Kidney epithelial cell (primary cell): ENCODE measurements around the gene RAI1. TPM values are rescaled to one million over a fixed set of nuclear protein-coding genes. Genes with fewer than 3 reads are reported as not detected.

Experiments used
- DNase-seq: peaks from one replicate; pipeline ENCODE4 v3.0.0-alpha.2; 2010; ENCODE audit warnings: low read depth
- H3K27me3 ChIP-seq: 2 replicates; pipeline ENCODE4 v1.6.0; 2011; ENCODE audit warnings: low read length; ENCODE audit not compliant: control insufficient read depth, insufficient read depth
- H3K36me3 ChIP-seq: 2 replicates; pipeline ENCODE4 v1.5.1; 2011; ENCODE audit warnings: low read length; ENCODE audit not compliant: control insufficient read depth, insufficient read depth
- H3K4me3 ChIP-seq: 2 replicates; pipeline ENCODE4 v1.5.1; 2011; ENCODE audit warnings: low read depth, mild to moderate bottlenecking, control low read depth, low read length
- total RNA-seq: library from RNA; depleted of rRNA; stranded (reverse); fragments of >200 nt; gene quantifications from 2 replicates; pipeline ENCODE4 v1.2.3, GENCODE V29; 2015
- TF ChIP-seq, protein P1 (sequence below): IDR thresholded peaks from 2 replicates; pipeline ENCODE4 v1.5.1; 2011; ENCODE audit warnings: mild to moderate bottlenecking, moderate library complexity, low read length, control low read depth, inconsistent platforms; ENCODE audit not compliant: insufficient read depth, poor library complexity, severe bottlenecking

The RAI1 gene
- total RNA-seq, 1 donor from 2014 or later: 31.3 TPM

DNA sequence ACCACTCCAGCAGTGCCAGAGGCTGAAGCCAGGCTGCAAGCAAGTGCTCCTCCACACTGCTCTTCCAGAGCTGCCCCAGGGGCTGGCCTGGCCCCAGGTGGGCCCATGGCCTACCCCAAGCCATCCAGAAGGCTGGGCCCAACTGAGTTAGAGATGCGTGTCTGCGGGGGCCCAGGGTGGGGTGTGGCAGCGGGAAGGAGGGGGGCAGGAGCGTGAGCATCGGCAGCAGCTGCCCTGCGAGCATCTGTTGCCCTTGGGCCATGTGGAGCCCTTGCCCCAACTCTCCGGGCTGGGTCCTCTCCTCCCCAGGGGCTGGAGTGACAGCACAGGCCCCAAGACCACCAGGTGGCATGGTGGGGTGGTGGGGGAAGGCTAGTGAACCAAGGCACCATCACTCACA, 162.8 kb downstream of the RAI1 start:
- DNase-seq: no peak
- no peaks in the 10 kb centered on the region for H3K36me3 ChIP-seq
- no peaks in the 10 kb centered on the region for H3K27me3 ChIP-seq
- no peak overlapping the region for H3K4me3 ChIP-seq
- TF ChIP-seq, protein P1, sequence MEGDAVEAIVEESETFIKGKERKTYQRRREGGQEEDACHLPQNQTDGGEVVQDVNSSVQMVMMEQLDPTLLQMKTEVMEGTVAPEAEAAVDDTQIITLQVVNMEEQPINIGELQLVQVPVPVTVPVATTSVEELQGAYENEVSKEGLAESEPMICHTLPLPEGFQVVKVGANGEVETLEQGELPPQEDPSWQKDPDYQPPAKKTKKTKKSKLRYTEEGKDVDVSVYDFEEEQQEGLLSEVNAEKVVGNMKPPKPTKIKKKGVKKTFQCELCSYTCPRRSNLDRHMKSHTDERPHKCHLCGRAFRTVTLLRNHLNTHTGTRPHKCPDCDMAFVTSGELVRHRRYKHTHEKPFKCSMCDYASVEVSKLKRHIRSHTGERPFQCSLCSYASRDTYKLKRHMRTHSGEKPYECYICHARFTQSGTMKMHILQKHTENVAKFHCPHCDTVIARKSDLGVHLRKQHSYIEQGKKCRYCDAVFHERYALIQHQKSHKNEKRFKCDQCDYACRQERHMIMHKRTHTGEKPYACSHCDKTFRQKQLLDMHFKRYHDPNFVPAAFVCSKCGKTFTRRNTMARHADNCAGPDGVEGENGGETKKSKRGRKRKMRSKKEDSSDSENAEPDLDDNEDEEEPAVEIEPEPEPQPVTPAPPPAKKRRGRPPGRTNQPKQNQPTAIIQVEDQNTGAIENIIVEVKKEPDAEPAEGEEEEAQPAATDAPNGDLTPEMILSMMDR: no peak

DNA sequence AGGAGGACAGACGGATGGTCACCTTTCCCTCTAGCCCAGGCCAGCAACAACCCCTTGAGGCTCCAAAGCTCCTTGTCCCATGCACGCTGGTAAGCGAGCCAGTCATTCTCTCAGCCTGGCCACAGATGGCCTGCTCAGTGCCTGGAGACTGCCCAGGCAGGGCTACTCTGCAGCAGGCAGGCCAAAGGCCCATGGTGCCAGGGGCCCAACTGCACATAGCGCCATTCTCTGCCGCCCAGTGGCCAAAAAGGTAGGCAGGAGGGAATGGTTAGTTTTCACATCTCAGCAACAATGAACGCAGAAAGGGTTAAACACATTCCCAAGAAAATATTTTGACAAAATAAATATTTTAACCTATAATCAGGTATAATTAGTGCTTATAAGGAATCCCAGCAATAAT, 163.2 kb downstream of the RAI1 start:
- H3K36me3 ChIP-seq: no peaks in the 10 kb centered on the region
- TF ChIP-seq, protein P1: no peak
- DNase-seq: no peak
- H3K4me3 ChIP-seq: no peak overlapping the region
- no peaks in the 10 kb centered on the region for H3K27me3 ChIP-seq

DNA sequence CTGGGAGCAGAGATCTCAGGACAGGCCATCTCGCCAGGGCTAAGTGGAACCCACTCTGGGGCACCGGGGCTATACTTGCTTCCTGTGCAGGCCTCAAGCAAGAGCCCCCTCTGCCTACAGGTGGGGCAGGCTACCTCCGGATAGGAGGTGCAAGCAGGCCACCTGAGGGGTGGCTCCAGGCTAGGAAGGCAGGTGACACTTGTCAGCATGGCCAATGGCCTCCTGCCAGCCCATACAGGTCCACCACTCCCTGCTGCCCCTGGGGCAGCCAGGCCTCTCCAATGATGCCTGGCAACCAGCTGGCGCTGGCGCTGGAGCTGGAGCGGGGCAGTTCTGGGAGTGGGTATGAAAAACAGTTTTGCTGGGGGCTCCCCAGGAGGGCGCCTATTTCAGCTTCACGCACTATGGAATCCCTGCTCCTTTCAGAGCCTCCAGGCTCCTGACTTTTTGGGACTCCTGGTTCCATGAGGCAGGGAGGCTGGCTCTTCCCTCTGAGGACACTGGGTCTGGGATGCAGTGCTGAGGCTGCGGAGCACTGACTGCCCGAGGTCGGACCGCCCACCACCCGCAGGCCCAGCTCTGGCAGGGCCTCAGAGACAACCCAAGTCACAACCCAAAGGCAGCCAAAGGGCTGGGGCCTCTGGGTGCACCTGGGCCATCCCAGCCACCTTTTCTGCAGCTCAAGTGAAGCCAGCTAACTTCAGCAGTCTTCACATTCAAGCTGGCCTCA, 164.0 kb downstream of the RAI1 start:
- TF ChIP-seq, protein P1: no peak
- H3K36me3 ChIP-seq: no peaks in the 10 kb centered on the region
- no peaks in the 10 kb centered on the region for H3K27me3 ChIP-seq
- H3K4me3 ChIP-seq: no peak overlapping the region
- no peak for DNase-seq

DNA sequence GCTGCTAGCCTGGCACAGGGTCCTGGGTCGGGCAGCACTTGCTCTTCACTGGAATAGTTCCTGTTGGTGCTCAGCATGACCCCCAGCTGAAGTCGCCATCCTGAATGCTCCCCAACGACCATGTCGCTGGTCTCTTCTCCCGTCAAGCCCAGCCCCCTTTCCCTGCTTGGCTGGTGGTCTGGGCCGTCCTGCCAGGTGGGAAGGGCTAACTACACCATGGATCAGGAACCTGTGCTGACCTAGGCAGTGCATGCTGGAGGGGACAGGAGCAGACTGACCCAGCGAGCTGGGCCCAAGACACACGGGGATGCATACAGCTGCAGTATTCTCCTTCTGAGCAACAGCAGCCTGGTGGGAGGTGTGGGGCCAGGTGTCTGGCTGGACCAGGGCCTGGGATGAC, 164.7 kb downstream of the RAI1 start:
- Histone ChIP-seq H3K4me3 (no peak overlapping the region), H3K36me3 (no peaks in the 10 kb centered on the region)

DNA sequence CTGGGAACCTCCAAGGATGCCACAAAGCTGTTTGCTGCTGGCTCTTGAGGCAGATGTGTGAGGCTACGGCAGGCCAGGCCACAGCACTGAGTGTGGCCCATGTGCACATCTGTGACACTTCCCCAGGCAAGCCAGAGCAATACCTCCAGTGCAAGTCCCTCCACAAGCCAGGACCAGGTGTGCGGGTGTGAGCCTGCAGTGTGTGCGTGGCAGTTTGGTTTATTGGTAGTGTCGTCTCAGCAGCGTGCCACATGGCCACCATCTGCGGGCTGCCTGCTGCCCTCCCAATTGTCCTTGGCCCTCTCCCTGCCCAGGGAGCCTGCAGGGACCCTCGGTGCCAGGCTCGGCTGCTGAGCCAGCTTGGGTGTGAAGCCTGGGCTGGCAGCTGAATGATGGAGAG, 165.4 kb downstream of the RAI1 start:
- H3K36me3 ChIP-seq: no peaks in the 10 kb centered on the region
- H3K4me3 ChIP-seq: no peak overlapping the region
- H3K27me3 ChIP-seq: no peaks in the 10 kb centered on the region
- DNase-seq: no peak
- TF ChIP-seq, protein P1: no peak

More for the DNA sequence above, 164.7 kb downstream of the RAI1 start:
- no peaks in the 10 kb centered on the region for H3K27me3 ChIP-seq
- DNase-seq: no peak
- TF ChIP-seq, protein P1: no peak
